HG02798 (cell line): ENCODE results near the gene TEP1.

Source experiments
- ATAC-seq: cut with Tn5 transposase; IDR thresholded peaks from one replicate; pipeline ENCODE4 v1.9.1; 2021; ENCODE audit warnings: mild to moderate bottlenecking; ENCODE audit not compliant: unreplicated experiment, poor library complexity

The TEP1 gene

GRCh38 chr14:20434701-20435581 lies 21.6 kb upstream of the TEP1 start:
- no peak for ATAC-seq

GRCh38 chr14:20429801-20430669 lies 16.7 kb upstream of the TEP1 start:
- ATAC-seq = no peak

GRCh38 chr14:20428802-20429201 lies 15.5 kb upstream of the TEP1 start:
- no peak for ATAC-seq

DNA sequence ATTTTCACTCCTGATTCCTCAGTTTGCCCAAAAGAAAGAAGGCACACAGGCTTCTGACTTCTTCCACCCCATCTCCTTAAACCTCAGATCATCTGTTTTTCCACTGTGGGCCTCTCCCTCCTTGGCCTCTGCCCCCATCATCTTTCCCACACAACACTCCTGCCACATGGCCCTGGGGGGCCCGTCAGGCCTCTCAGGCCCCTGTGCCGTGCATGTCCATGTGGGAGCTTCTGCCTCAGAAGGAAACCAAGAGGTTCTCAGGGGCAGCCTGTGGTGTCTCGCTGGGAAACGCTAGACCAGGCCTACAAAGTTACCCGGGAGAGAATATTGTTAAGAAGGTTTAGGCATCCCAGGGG lies 14.7 kb upstream of the TEP1 start:
- ATAC-seq = peak; percentile 26

DNA sequence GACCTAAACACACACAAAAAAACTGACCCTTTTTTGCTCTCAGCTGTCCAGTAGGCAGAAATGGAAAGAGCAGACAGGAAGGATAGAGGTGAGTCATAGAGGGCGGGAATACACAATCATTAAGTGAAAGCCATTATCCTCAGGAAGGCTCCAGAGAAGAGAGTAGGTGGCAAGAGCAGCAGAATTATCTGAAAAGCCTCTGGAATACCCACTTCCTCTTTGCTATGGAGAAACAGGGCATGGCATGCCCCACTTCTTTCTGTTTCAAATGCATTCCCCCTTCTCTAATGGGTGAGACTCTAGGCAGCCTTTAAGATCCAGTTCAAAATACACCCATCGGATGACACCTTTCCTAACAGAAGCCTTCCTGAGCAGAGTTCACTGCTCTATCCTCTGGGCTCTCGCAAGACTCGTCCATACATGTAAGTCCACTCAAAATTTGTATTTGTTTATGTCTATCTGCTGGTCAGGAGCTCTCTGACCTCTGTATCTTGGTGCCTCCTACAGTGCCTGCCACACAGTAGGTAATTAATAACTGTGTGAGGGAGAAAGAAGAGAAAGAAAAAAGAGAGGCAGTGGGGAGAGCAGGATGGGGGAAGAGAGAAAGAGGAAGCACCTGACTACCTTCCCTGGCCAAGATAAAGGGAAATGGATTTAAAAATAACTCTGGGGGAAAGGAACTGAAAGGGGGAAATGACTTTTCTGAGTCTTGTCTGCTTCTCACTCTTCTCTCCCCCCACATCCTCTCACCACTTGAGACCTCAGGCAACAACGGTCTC lies 14.1 kb upstream of the TEP1 start:
- peak; percentile 70 for ATAC-seq

DNA sequence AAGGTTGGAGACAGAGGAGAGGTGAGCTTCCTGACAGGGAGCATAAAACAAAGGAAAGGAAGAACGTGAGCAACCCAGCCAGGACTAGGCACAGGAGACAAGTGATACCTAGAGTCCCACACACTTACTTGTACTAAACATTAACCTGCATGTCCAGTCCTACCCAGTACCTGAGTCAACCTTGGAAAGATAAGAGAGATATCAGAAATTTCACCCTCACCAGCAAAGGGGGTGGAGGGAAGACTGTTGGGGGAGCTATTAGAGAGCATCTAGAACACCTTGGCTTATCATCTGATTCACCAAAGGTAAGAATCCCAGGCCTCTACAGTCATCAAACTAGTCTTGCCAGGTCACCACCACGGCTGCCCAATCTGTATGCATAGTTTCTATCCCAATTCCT lies 11.6 kb upstream of the TEP1 start:
- no peak for ATAC-seq

DNA sequence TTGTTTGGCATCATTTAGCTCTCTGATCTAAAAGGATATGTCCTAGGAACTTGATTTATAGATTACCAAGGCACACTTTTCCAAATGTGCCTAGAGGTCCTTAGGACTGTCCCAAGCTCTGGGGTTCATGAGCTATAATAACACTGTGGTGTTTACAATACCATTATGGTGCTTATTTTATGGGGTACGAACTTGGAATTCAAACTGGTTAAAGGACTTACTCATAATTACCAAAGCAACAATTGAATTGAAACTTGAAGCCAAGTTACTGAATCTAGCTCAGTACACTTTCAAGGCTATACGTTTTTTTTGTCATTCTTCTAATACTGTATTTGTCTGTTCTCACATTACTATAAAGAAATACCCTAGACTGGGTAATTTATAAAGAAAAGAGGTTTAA lies 9.6 kb upstream of the TEP1 start:
- ATAC-seq = no peak

DNA sequence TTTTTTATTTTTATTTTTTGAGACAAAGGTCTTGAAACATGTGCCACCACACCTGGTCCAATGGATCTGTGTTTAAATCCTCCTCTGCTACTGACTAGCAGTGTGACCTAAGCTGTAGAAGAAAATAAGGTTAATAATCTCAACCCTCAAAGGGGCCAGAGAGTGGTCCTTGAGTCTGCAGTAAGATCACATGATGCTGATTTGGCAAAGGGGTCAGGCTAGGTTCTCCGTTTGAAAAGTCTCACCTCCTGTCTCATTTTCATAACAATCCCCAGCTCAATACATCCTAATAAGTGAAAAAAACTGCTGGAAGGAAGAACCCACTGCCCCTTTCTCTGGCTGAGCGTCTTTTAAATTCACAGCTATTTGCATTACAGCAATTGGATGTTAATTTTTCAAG lies 8.0 kb upstream of the TEP1 start:
- ATAC-seq = no peak

- ATAC-seq = no peak
Observed at GRCh38 chr14:20419419-20419818, 6.1 kb upstream of the TEP1 start.

DNA sequence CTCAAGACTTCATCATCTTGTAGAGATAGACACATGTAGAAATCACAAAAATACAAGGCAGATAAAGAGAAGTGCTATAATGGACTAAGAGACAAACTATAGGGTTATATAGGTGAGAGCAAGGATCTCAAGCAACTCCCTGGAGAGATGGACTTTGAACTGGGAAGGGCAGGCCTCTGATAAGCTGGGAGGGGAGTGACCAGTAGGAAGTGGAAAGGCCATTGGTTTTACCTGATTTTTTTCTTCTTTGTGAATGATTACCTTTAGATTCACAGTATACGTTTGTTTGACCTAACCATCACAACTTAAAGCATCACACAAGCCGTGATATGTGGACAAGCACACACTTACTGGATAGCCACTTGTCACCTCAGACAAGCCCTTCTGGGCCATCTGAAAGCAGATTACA lies 5.2 kb upstream of the TEP1 start:
- ATAC-seq = no peak

DNA sequence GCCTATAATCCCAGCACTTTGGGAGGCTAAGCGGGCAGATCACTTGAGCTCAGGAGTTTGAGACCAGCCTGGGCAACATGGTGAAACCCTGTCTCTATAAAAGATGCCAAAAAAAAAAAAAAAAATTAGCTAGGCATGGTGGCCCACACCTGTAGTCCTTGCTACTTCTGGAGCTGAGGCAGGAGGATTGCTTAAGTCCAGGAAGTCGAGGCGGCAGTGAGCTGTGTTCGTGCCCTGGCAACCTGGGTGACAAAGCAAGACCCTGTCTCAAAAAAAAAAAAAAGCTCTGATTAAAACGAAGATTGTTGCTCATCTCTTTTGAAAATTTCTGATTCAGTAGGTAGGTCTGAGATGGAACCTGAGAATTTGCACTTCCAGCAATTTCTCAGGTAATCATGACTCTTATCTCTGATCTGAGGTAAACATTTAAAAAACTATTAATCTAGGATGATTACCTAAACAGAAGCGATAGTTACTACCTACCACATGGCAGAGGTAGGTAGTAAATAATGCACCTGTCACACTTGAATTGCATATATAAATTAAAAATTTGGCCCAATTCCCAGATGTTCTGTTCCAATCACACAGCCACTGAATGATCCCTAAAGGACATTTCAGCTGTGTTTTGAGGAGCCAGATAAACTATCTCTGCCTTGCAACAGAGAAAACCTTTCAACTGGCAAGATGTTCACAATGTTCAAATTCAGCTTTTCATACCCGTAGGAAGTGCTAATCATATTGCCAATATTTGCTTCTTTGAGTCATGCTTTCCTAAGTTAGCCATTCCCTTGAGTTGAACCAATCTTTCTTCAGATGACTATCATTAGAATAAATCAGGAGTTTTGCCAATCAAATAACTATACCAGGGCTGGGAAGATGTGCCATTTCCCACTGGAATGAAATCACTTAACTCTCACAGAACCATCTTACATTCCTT lies 4.2 kb upstream of the TEP1 start:
- ATAC-seq = no peak

- ATAC-seq = no peak
Observed at GRCh38 chr14:20416223-20416622, 2.9 kb upstream of the TEP1 start.

GRCh38 chr14:20415782-20416206 lies 2.5 kb upstream of the TEP1 start:
- ATAC-seq = peak; percentile 46

GRCh38 chr14:20413744-20414082 lies 412 bp upstream of the TEP1 start:
- peak; percentile 38 for ATAC-seq

DNA sequence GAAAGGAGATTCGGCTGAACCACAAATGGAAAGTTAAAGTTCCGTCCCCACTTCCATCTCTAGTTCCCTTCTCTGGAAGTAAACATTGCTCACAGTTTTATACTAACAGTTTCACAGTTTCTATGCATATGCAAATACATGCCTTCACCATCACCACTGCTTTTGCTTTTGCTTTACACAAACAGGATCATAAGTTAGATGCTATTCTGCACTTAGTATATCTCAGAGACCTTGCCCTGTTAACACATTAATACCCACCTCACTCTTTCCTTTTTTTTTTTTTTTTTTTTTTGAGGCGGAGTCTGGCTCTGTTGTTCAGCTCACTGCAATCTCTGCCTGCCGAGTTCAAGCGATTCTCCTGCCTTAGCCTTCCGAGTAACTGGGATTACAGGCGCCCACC lies 890 bp downstream of the TEP1 start:
- ATAC-seq = peak; percentile 63

- no peak for ATAC-seq
Observed at GRCh38 chr14:20409226-20409625, 4.1 kb downstream of the TEP1 start.

DNA sequence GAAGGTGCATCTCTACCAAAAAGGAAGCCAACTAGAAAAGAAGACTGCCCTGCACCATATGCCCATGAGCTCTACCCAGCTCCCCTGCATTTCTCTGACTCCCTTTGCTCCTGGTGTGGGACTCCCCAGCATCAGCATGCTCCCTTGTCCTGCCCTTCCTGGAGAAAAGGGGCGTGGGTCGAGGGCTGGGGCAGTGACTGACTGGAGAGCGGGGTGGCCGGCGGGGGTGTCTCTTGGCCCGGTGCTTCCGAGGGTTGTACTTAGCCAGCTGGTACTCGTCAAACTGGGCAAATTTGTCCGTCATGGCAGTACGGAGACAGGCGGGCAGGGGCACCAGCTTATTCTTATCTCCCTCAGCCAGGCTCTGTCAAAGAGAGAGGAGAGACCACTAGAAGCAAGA lies 9.8 kb downstream of the TEP1 start:
- ATAC-seq = no peak

DNA sequence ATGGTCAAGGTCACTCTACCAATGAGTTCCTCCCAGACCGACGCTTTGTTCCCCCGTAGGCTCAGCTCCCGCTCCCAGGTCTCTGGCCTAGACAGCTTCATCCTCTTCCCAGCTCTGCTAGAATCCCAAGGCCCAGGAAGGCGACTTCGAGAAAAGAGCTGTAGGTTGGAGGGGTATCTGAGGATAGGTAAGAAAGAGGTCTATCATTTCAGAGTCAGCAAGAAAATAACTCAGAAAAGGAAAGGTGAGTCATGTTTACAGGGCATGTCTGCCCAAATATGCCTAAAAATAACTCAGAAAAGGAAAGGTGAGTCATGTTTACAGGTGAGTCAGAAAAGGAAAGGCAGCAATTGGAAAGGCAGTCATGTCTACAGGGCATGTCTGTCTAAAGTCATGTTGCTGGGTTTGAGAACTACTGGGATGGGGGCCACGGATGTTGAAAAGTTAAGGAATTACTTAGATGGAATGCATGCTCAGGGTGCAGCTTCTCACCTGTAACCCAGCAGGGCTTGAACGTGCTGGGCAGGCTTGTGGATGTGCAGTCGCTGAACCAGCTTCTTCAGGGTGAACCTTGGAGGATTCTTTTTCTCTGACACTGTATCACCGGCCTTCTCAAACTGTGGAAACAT lies 12.2 kb downstream of the TEP1 start:
- peak; percentile 56 for ATAC-seq

DNA sequence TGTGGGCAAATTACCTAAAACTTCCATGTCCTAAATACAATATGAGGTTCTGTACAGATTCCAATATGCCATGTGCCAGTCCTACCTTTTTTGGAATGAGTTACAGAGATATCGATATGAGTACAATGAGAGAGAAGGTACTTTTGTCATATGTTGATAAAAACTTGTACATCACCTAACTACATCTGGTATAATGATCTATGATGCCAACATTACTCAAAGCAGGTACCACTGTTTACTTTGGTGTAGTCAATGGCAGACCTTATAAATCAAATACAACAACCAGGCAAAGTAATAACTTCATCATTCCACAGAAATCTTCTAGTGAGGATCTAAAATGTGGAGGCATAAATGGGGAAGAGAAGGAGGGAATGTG lies 12.7 kb downstream of the TEP1 start:
- no peak for ATAC-seq
